HG03432 (cell line): ENCODE measurements around the gene THEM4.
"Not testable (repeated sequence)": the region's sequence is repeated elsewhere in the genome, so short reads cannot be mapped to it uniquely, and the experiment has no call there.

ENCODE experiments used
- ATAC-seq: cut with Tn5 transposase; IDR thresholded peaks from one replicate; pipeline ENCODE4 v1.9.1; 2021; ENCODE audit warnings: mild to moderate bottlenecking, moderate library complexity; ENCODE audit not compliant: unreplicated experiment

The THEM4 gene

GRCh38 chr1:151897991-151898431 lies 11.3 kb downstream of the THEM4 start:
- no peak for ATAC-seq

GRCh38 chr1:151893176-151893924 lies 16.0 kb downstream of the THEM4 start:
- ATAC-seq, result no peak

- no peak for ATAC-seq
Observed at GRCh38 chr1:151892190-151892589, 17.1 kb downstream of the THEM4 start.

GRCh38 chr1:151891512-151891911 lies 17.8 kb downstream of the THEM4 start:
- ATAC-seq, result no peak

GRCh38 chr1:151888972-151889570 lies 20.2 kb downstream of the THEM4 start:
- no peak for ATAC-seq

- no peak for ATAC-seq
Observed at GRCh38 chr1:151887028-151887427, 22.3 kb downstream of the THEM4 start.

GRCh38 chr1:151885479-151885878 lies 23.8 kb downstream of the THEM4 start:
- ATAC-seq, result no peak

GRCh38 chr1:151884879-151885278 lies 24.4 kb downstream of the THEM4 start:
- not testable (repeated sequence) for ATAC-seq

GRCh38 chr1:151884445-151884844 lies 24.9 kb downstream of the THEM4 start:
- ATAC-seq, result not testable (repeated sequence)

GRCh38 chr1:151883898-151884297 lies 25.4 kb downstream of the THEM4 start:
- not testable (repeated sequence) for ATAC-seq

- not testable (repeated sequence) for ATAC-seq
Observed at GRCh38 chr1:151882918-151883317, 26.4 kb downstream of the THEM4 start.

- ATAC-seq, result no peak
Observed at GRCh38 chr1:151882466-151882865, 26.8 kb downstream of the THEM4 start.

- ATAC-seq, result no peak
Observed at GRCh38 chr1:151881479-151881878, 27.8 kb downstream of the THEM4 start.

- no peak for ATAC-seq
Observed at GRCh38 chr1:151875419-151876097, 33.8 kb downstream of the THEM4 start.

- ATAC-seq, result not testable (repeated sequence)
Observed at GRCh38 chr1:151872776-151873175, 36.5 kb downstream of the THEM4 start.

- no peak for ATAC-seq
Observed at GRCh38 chr1:151871284-151872030, 37.9 kb downstream of the THEM4 start.

GRCh38 chr1:151868486-151868885 lies 40.8 kb downstream of the THEM4 start:
- ATAC-seq, result no peak

- no peak for ATAC-seq
Observed at GRCh38 chr1:151867765-151868411, 41.4 kb downstream of the THEM4 start.

GRCh38 chr1:151867321-151867720 lies 42.0 kb downstream of the THEM4 start:
- no peak for ATAC-seq

GRCh38 chr1:151864411-151864810 lies 44.9 kb downstream of the THEM4 start:
- no peak for ATAC-seq

GRCh38 chr1:151862604-151863003 lies 46.7 kb downstream of the THEM4 start:
- ATAC-seq, result no peak
